ENCODE results near the gene ZNF398. TPM values are rescaled to one million over a fixed set of nuclear protein-coding genes. Genes with fewer than 3 reads are reported as not detected.

Gene ZNF398
- total and polyA plus RNA-seq, 2 of the 13 experiments (the other 11 are each of a cell fraction or from before 2014, with no cell fraction given) = 3.0 to 8.9 TPM

- ChIA-PET CTCF (ENCODE audit: low intra/inter-chr PET ratio, low total read pairs) (no interaction called here), POLR2A (no interaction called here)
- no peak overlapping the region for H3K27ac ChIP-seq (ENCODE audit: extremely low read length, insufficient read depth, low read length)
Observed at GRCh38 chr7:149154056-149154455, 6.8 kb downstream of the ZNF398 start.

GRCh38 chr7:149156898-149157297, 9.6 kb downstream of the ZNF398 start:
- Histone ChIP-seq H3K4me1 (ENCODE audit: insufficient read depth, low read length) (no peaks in the 10 kb centered on the region), H3K27me3 (ENCODE audit: control insufficient read depth in 1 of 2, insufficient read depth in 2 of 2, low read length in 2 of 2) (no peaks in the 10 kb centered on the region), H4K20me1 (ENCODE audit: insufficient read depth, low read length) (no peaks in the 10 kb centered on the region), H2AFZ (ENCODE audit: low read length) (no peak overlapping the region), H3K9ac (ENCODE audit: insufficient read depth, low read depth, low read length) (no peak overlapping the region), H3K4me2 (ENCODE audit: low read depth, low read length) (no peak overlapping the region), H3K27ac (ENCODE audit: extremely low read length, insufficient read depth, low read length) (no peak overlapping the region), H3K9me3 (ENCODE audit: low read length) (no peaks in the 10 kb centered on the region), H3K79me2 (ENCODE audit: insufficient read depth, low read length) (peaks cover 5% of the 10 kb centered on the region), H3K4me3 (replicated peaks in 1 of 3; ENCODE audit: insufficient read depth in 1 of 3, low read depth in 2 of 3, low read length in 3 of 3) (no peak overlapping the region), H3K36me3 (replicated peaks in 1 of 2; ENCODE audit: control insufficient read depth in 1 of 2, insufficient read depth in 2 of 2, low read length in 2 of 2) (peaks cover 6 to 37% of the 10 kb centered on the region in 2 experiments; a peak in 4 of 5 replicates)
- WGBS (ENCODE audit: low lambda C conversion rate) = 93% methylated on average over 6 of the region's 6 CpGs
- TF ChIP-seq ZNF234 (CRISPR knock-in tag; conservative IDR thresholded peaks at IDR 0.05) = no peak
- no peak for TF ChIP-seq ZSCAN31 (CRISPR knock-in tag; IDR thresholded peaks at IDR 0.05; ENCODE audit: low read depth)
- no peak for TF ChIP-seq ZUFSP (CRISPR knock-in tag; IDR thresholded peaks at IDR 0.05; ENCODE audit: borderline replicate concordance)
- no peak for TF ChIP-seq NRL (CRISPR knock-in tag; IDR thresholded peaks at IDR 0.05; ENCODE audit: borderline replicate concordance)
- no peak for TF ChIP-seq ZNF616 (CRISPR knock-in tag; IDR thresholded peaks at IDR 0.05; ENCODE audit: low read depth)
- FAIRE-seq = no peak
- in situ Hi-C loops (cut with HindIII; ENCODE audit: extremely low pct_ligation_motif_present, low pct_unique_long_range_greater_than_20kb) = no loop called here
- intact Hi-C loops (cut with micrococcal nuclease; ENCODE audit: unreplicated experiment) = no loop called here
- CTCF ChIA-PET (ENCODE audit: low intra/inter-chr PET ratio, low total read pairs) = no interaction called here
- no TSS peak for BruUV-seq (replicated peaks)
- no peak for ATAC-seq
- no peak for DNase-seq (ENCODE audit: low spot score)
- POLR2A ChIA-PET = no interaction called here

More at GRCh38 chr7:149154056-149154455, 6.8 kb downstream of the ZNF398 start:
- Histone ChIP-seq H3K4me2 (ENCODE audit: low read depth, low read length) (no peak overlapping the region), H3K27me3 (ENCODE audit: control insufficient read depth in 1 of 2, insufficient read depth in 2 of 2, low read length in 2 of 2) (no peaks in the 10 kb centered on the region), H4K20me1 (ENCODE audit: insufficient read depth, low read length) (no peaks in the 10 kb centered on the region), H3K4me1 (ENCODE audit: insufficient read depth, low read length) (peaks cover 19% of the 10 kb centered on the region; the same call in 1 of the 2 replicates), H3K79me2 (ENCODE audit: insufficient read depth, low read length) (peaks cover 21% of the 10 kb centered on the region), H3K4me3 (replicated peaks in 1 of 3; ENCODE audit: insufficient read depth in 1 of 3, low read depth in 2 of 3, low read length in 3 of 3) (no peak overlapping the region), H3K36me3 (replicated peaks in 1 of 2; ENCODE audit: control insufficient read depth in 1 of 2, insufficient read depth in 2 of 2, low read length in 2 of 2) (peaks cover 6 to 20% of the 10 kb centered on the region in 2 experiments; a peak in 4 of 5 replicates), H2AFZ (ENCODE audit: low read length) (no peak overlapping the region), H3K9me3 (ENCODE audit: low read length) (no peaks in the 10 kb centered on the region), H3K9ac (ENCODE audit: insufficient read depth, low read depth, low read length) (no peak overlapping the region)
- no peak for DNase-seq (ENCODE audit: low spot score)
- no TSS peak for BruUV-seq (replicated peaks)
- no peak for FAIRE-seq
- in situ Hi-C loops (cut with HindIII; ENCODE audit: extremely low pct_ligation_motif_present, low pct_unique_long_range_greater_than_20kb) = no loop called here
- intact Hi-C loops (cut with micrococcal nuclease; ENCODE audit: unreplicated experiment) = no loop called here
- ATAC-seq = no peak
- 98% methylated on average over 11 of the region's 11 CpGs for WGBS (ENCODE audit: low lambda C conversion rate)
- TF ChIP-seq ZUFSP (CRISPR knock-in tag; IDR thresholded peaks at IDR 0.05; ENCODE audit: borderline replicate concordance) (no peak), SP5 (CRISPR knock-in tag; IDR thresholded peaks at IDR 0.05; ENCODE audit: borderline replicate concordance, low read depth) (no peak), ESRRA (CRISPR knock-in tag; IDR thresholded peaks at IDR 0.05; ENCODE audit: low read depth) (no peak), NFE2L1 (CRISPR knock-in tag; IDR thresholded peaks at IDR 0.05; ENCODE audit: borderline replicate concordance) (no peak), PHF20 (CRISPR knock-in tag; IDR thresholded peaks at IDR 0.05) (no peak)
